ENCODE results near the gene SH3TC1.

DNA sequence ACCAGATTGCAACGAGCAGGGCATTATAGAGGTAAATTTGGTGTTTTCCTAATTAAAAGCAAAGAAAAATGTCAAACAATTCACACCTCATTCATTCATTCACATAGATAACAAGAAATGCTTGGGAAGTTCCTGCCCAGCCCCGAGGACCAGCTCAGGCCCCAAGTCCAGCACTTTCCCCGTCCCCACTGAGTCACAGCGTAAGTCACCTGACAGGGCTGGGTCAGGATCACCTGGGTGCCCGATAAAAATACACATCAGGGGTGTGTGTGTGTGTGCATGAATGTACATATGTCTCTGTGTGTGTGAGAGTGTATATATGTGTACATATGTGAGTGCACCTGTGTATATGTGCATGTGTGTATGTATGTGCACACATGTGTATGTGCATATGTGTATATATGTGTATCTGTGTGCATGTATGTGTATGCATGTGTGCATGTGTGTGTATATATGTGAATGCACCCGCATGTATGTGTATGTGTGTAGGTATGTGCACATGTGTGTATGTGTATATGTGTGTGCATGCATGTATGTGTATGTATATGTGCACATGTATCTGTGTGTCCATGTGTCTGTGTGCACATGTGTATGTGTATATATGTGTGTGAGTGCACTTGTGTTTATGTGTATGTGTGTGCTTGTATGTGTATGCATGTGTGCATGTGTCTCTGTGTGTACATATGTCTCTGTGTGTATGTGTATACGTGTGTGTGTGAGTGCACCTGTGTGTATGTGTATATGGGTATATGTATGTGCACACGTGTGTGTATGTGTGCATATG lies 18.6 kb upstream of the SH3TC1 start:
- TF ChIP-seq, protein P1, sequence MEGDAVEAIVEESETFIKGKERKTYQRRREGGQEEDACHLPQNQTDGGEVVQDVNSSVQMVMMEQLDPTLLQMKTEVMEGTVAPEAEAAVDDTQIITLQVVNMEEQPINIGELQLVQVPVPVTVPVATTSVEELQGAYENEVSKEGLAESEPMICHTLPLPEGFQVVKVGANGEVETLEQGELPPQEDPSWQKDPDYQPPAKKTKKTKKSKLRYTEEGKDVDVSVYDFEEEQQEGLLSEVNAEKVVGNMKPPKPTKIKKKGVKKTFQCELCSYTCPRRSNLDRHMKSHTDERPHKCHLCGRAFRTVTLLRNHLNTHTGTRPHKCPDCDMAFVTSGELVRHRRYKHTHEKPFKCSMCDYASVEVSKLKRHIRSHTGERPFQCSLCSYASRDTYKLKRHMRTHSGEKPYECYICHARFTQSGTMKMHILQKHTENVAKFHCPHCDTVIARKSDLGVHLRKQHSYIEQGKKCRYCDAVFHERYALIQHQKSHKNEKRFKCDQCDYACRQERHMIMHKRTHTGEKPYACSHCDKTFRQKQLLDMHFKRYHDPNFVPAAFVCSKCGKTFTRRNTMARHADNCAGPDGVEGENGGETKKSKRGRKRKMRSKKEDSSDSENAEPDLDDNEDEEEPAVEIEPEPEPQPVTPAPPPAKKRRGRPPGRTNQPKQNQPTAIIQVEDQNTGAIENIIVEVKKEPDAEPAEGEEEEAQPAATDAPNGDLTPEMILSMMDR (optimal IDR thresholded peaks at IDR 0.05 in 1 of 3, IDR thresholded peaks at IDR 0.05 in 1 of 3, conservative IDR thresholded peaks at IDR 0.05 in 1 of 3; ENCODE audit: extremely low read depth in 1 of 3, insufficient read depth in 2 of 3, low read length in 3 of 3), result no peak
- TF ChIP-seq EZH2 (IDR thresholded peaks at IDR 0.05; ENCODE audit: low read length), result no peak

All from keratinocyte (primary cell).